Measurements from ENCODE around the gene C11orf98.

DNA sequence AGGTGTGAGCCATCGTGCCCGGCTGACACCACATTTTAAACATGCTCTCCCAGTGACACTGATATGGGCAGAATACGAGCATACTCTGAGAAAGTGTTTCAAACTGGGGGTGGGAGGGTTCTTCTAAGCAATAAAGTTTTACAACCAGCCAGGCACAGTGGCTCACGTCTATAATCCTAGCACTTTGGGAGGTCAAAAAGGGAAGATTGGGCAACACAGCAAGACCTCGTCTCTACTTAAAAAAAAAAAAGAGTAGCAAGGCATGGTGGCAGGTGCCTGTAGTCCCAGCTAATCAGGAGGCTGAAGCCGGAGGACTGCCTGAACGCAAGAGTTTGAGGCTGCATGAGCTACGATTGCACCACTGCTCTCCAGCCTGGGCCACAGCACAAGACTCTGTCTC, 20.8 kb downstream of the C11orf98 start:
- TF ChIP-seq, protein P1, sequence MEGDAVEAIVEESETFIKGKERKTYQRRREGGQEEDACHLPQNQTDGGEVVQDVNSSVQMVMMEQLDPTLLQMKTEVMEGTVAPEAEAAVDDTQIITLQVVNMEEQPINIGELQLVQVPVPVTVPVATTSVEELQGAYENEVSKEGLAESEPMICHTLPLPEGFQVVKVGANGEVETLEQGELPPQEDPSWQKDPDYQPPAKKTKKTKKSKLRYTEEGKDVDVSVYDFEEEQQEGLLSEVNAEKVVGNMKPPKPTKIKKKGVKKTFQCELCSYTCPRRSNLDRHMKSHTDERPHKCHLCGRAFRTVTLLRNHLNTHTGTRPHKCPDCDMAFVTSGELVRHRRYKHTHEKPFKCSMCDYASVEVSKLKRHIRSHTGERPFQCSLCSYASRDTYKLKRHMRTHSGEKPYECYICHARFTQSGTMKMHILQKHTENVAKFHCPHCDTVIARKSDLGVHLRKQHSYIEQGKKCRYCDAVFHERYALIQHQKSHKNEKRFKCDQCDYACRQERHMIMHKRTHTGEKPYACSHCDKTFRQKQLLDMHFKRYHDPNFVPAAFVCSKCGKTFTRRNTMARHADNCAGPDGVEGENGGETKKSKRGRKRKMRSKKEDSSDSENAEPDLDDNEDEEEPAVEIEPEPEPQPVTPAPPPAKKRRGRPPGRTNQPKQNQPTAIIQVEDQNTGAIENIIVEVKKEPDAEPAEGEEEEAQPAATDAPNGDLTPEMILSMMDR (IDR thresholded peaks at IDR 0.05) = no peak
- TF ChIP-seq POLR2A (IDR thresholded peaks at IDR 0.05) = no peak
